Body of pancreas (tissue), 4 donors: ENCODE measurements around the gene TPO. TPM values are rescaled to one million over a fixed set of nuclear protein-coding genes. Genes with fewer than 3 reads are reported as not detected.

ENCODE experiments used
- ATAC-seq: fragments of 150-250 bp; one replicate; pipeline ENCODE4 v1.9.1; 2016
- DNase-seq, 4 donors: peaks; one replicate each; pipeline ENCODE4 v3.0.0-alpha.2; 2019
- H3K27ac ChIP-seq, 4 donors: fragments of 200-600 bp; sonication (generic); 1 replicate in 3 of 4; 2 replicates in 1 of 4; pipeline versions ENCODE4 v1.5.1 to v1.6.1; 2016 to 2019; ENCODE audit warnings: mild to moderate bottlenecking in 1 of 4, mixed read lengths in 1 of 4, moderate library complexity in 1 of 4
- H3K27me3 ChIP-seq, 2 donors: fragments of 200-600 bp; sonication (generic); one replicate each; pipeline ENCODE4 v1.6.0; 2016; ENCODE audit warnings: mild to moderate bottlenecking in 1 of 2
- H3K36me3 ChIP-seq, 2 donors: fragments of 200-600 bp; sonication (generic); replicated peaks in 1 of 2; 2 replicates each; pipeline ENCODE4 v1.5.1; 2016; ENCODE audit warnings: low read depth in 2 of 2; ENCODE audit not compliant: insufficient read depth in 1 of 2
- H3K4me1 ChIP-seq: fragments of 200-600 bp; sonication (generic); one replicate; pipeline ENCODE4 v1.6.0; 2016
- H3K4me3 ChIP-seq, 2 donors: fragments of 200-600 bp; sonication (generic); 1 replicate in 1 of 2; 2 replicates in 1 of 2; pipeline ENCODE4 v1.5.1; 2016 to 2019
- H3K9me3 ChIP-seq, 3 donors: fragments of 200-600 bp; sonication (generic); 1 replicate in 2 of 3; 2 replicates in 1 of 3; pipeline ENCODE4 v1.5.1; 2016
- POLR2A ChIP-seq, 3 donors: fragments of 450-650 bp; IDR thresholded peaks; one replicate each; pipeline ENCODE4 v1.6.1; 2016; ENCODE audit warnings: antibody characterized with exemption in 3 of 3, mild to moderate bottlenecking in 2 of 3
- WGBS, 2 donors: methylation state at CpG; one replicate each; pipeline ENCODE4 v1.1.5; 2017; 5-methylcytosine and 5-hydroxymethylcytosine counted together
- intact Hi-C: fragments of 100-400 bp; cut with DNase I; formaldehyde crosslinking; loops from one replicate; pipeline ENCODE4 v1.15.1; 2023
- total RNA-seq, 2 donors: library from RNA; depleted of rRNA; stranded (reverse); fragments of >200 nt; gene quantifications; one replicate each; pipeline ENCODE4 v1.1.0, GENCODE V29; 2016
- TF ChIP-seq, protein P1 (sequence below), 7 experiments: fragments of 450-650 bp in 4 of 7; fragments of 200-600 bp in 3 of 7; sonication (generic) in 3 of 7; IDR thresholded peaks; one replicate each; pipeline ENCODE4 v1.5.1; 2016 to 2019; ENCODE audit warnings: antibody characterized with exemption in 7 of 7

Gene TPO
- total RNA-seq, 2 donors from 2014 or later: 1.0 to 4.3 TPM

- Histone ChIP-seq H3K9me3 (no peaks in the 10 kb centered on the region), H3K27ac (no peak overlapping the region), H3K27me3 (no peaks in the 10 kb centered on the region), H3K4me3 (no peak overlapping the region), H3K4me1 (peaks cover 10% of the 10 kb centered on the region), H3K36me3 (no peaks in the 10 kb centered on the region)
- DNase-seq (no peak), ATAC-seq (no peak)
- WGBS, 2 donors: 58 to 59% methylated on average over 17 of the region's 17 CpGs
- TF ChIP-seq, protein P1, sequence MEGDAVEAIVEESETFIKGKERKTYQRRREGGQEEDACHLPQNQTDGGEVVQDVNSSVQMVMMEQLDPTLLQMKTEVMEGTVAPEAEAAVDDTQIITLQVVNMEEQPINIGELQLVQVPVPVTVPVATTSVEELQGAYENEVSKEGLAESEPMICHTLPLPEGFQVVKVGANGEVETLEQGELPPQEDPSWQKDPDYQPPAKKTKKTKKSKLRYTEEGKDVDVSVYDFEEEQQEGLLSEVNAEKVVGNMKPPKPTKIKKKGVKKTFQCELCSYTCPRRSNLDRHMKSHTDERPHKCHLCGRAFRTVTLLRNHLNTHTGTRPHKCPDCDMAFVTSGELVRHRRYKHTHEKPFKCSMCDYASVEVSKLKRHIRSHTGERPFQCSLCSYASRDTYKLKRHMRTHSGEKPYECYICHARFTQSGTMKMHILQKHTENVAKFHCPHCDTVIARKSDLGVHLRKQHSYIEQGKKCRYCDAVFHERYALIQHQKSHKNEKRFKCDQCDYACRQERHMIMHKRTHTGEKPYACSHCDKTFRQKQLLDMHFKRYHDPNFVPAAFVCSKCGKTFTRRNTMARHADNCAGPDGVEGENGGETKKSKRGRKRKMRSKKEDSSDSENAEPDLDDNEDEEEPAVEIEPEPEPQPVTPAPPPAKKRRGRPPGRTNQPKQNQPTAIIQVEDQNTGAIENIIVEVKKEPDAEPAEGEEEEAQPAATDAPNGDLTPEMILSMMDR (IDR thresholded peaks at IDR 0.05): no peak
- TF ChIP-seq POLR2A (IDR thresholded peaks at IDR 0.05): no peak
- intact Hi-C loops: no loop called here
Measured at GRCh38 chr2:1586923-1587840, 173.9 kb downstream of the TPO start.

- Histone ChIP-seq H3K9me3 (no peaks in the 10 kb centered on the region), H3K4me1 (peaks cover 13% of the 10 kb centered on the region), H3K36me3 (no peaks in the 10 kb centered on the region), H3K27me3 (no peaks in the 10 kb centered on the region), H3K4me3 (no peak overlapping the region), H3K27ac (no peak overlapping the region)
- ATAC-seq (no peak), DNase-seq (no peak)
- no peak for TF ChIP-seq POLR2A (IDR thresholded peaks at IDR 0.05)
- TF ChIP-seq, protein P1 (IDR thresholded peaks at IDR 0.05): no peak
- intact Hi-C loops: no loop called here
- WGBS, 2 donors: 56 to 78% methylated on average over 25 of the region's 27 CpGs
Measured at GRCh38 chr2:1588051-1588977, 175.1 kb downstream of the TPO start.

DNA sequence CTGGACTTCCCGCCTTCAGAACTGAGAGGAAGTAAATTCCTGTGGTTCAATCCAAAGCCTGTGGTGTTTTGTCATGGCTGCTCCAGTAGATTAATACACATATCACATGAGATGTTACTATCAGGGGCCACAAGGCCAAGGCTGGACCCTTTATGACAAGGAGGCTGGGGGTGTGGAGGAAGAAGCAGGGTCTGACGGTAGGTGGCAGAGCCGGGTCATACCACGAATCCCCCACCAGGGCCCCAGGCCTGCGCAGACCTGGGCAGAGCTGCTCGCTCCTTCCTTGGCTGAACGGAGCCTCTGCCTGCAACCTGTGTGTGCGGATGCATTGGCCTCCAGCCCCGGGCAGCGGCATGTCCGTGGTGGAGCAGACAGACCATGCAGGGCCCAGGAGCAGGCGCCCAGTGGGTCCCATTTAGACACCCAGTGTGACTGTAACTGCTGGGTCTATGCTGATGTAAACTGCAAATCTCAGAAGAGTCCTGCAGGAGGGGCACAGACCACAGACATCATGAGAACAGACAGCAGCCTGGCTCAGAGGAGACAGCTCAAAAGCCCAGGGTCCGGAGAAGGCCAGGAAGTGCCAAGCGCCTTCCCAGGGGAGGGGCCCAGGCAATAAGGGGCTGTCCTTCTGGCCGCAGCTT, 175.8 kb downstream of the TPO start:
- Histone ChIP-seq H3K4me3 (no peak overlapping the region), H3K27ac (no peak overlapping the region), H3K27me3 (no peaks in the 10 kb centered on the region), H3K36me3 (no peaks in the 10 kb centered on the region), H3K9me3 (no peaks in the 10 kb centered on the region), H3K4me1 (peaks cover 13% of the 10 kb centered on the region)
- WGBS, 2 donors: 57 to 83% methylated on average over 2 to 15 of the region's 15 CpGs
- no peak for ATAC-seq
- intact Hi-C loops: no loop called here
- no peak for TF ChIP-seq POLR2A (IDR thresholded peaks at IDR 0.05)
- TF ChIP-seq, protein P1 (IDR thresholded peaks at IDR 0.05): no peak
- no peak for DNase-seq

- intact Hi-C loops: no loop called here
- no peak for ATAC-seq
- WGBS, 2 donors: 69 to 70% methylated on average over 17 to 18 of the region's 18 CpGs
- no peaks in the 10 kb centered on the region for H3K36me3 ChIP-seq
- no peak for DNase-seq
- peaks cover 13% of the 10 kb centered on the region for H3K4me1 ChIP-seq
- H3K4me3 ChIP-seq: no peak overlapping the region
- no peaks in the 10 kb centered on the region for H3K9me3 ChIP-seq
- no peak overlapping the region for H3K27ac ChIP-seq
- H3K27me3 ChIP-seq: no peaks in the 10 kb centered on the region
- TF ChIP-seq, protein P1 (IDR thresholded peaks at IDR 0.05): no peak
- no peak for TF ChIP-seq POLR2A (IDR thresholded peaks at IDR 0.05)
Measured at GRCh38 chr2:1590596-1591460, 177.6 kb downstream of the TPO start.
